Activated CD4-positive, CD25-positive, alpha-beta regulatory T cell treated with anti-CD3 and anti-CD28 coated beads, Interleukin-2, amount 50 U/mL, for 24 hours (primary cell): ENCODE measurements around the gene MBD5.

Experiments used
- ATAC-seq, 2 donors: fragments of 150-1000 bp; cut with Tn5 transposase; one replicate each; pipeline ENCODE4 v1.10.0; 2021; ENCODE audit warnings: mild to moderate bottlenecking in 1 of 2, moderate library complexity in 1 of 2

MBD5 gene

GRCh38 chr2:148306027-148306426, 285.1 kb downstream of the MBD5 start:
- no peak for ATAC-seq

GRCh38 chr2:148317598-148317997, 296.7 kb downstream of the MBD5 start:
- ATAC-seq = no peak

DNA sequence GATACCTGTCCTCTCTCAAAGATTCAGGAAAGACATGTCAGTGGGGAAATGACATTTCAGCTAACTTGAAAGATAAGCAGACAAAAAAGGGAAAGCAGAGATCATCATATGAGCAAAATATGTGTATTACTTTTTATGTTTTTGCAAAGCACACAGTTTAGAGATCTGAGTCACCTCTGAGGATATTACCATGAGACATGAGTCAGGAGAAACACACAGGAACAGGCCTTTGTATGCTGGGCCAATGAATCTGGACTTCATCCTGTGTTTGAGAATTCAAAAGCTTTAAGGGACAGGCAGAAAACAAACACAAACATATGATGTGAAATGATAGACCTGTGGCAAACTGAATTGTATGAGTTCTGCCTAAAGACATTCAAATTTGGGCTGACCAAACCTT, 317.6 kb downstream of the MBD5 start:
- no peak for ATAC-seq

GRCh38 chr2:148342086-148342485, 321.2 kb downstream of the MBD5 start:
- no peak for ATAC-seq

GRCh38 chr2:148350199-148350598, 329.3 kb downstream of the MBD5 start:
- ATAC-seq = no peak

GRCh38 chr2:148351437-148352143, 330.7 kb downstream of the MBD5 start:
- no peak for ATAC-seq

DNA sequence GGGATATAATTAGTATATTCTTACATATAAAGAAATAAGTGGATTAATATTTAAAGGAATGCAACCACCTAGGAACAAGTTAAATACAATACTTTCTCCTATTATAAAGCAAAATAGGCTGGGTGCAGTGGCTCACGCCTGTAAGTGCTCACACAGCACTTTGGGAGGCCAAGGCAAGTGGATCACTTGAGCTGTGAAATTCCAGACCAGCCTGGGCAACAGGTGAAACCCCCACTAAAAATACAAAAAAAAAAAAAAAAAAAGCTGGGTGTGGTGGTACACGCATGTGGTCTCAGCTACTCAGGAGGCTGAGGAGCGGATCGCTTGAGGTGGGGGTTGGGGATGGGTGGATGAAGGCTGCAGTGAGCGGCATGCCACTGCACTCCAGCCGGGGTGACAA, 337.5 kb downstream of the MBD5 start:
- ATAC-seq = no peak

DNA sequence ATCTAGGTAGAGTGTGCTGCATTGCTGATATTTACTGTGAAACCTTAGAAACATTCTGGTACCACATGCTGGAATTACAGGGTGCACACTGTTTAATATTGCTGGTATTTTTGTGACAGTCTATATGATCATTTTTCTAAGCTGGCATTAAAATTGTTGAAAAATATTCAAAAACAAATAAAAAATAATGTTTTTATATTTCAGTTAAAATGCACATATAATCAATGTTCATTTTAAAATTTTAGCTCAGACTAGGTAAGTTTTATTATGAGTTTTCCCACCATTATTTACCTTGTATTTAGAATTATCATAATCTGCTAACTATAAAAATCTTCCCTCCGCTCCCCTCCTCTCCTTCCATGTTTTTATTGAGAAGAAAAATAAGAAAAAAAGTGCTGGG, 339.8 kb downstream of the MBD5 start:
- ATAC-seq = no peak

- no peak for ATAC-seq
Measured at GRCh38 chr2:148362144-148362796, 341.4 kb downstream of the MBD5 start.

DNA sequence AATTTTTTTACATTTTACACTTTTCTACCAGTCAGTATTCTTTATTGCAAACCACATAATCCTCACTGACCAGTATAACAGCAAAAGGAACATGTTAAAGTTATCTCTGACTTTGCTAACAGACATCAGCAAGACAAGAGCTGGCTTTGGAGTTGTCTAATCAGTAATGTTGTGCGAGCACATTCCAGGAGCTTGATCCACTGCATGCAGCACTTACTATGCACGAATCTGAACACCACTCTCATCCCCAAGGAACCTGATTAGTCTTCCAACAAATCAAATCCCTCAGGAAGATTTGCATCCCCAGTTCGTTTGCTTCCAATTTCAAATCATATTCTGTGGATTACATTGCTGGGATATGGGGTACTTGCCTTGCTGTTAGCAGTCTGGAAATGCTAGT, 354.3 kb downstream of the MBD5 start:
- no peak for ATAC-seq

GRCh38 chr2:148391324-148391723, 370.4 kb downstream of the MBD5 start:
- ATAC-seq = no peak

DNA sequence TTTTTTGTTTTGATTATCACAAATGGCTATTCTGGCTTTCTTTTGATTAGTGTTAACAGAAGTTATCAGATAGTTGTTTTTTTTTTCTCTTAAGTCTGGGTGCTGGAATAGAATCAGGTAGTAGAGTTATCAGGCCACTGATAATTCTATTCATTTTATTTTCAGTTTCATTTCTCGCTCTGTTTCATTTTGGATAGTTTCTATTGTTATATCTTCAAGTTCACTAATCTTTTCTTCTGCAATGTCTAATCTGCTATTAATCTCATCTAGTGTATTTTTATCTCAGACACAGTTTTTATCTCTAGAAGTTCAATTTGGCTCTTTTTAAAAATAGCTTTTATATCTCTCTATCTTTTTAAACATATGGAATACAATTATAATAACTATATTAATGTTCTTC, 381.9 kb downstream of the MBD5 start:
- no peak for ATAC-seq

DNA sequence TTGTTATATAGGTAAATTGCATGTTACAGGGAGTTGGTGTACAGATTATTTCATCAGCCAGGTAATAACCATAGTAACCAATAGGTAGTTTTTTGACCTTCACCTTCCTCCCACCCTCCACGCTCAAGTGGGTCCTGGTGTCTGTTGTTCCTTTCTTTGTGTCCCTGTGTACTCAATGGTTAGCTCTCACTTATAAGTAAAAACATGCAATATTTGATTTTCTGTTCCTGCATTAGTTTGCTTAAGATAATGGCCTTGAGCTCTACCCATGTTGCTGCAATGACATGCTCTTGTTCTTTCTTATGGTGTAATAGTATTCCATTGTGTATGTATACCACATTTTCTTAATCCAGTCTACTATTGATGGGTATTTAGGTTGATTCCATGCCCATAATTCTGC, 390.0 kb downstream of the MBD5 start:
- ATAC-seq = no peak

DNA sequence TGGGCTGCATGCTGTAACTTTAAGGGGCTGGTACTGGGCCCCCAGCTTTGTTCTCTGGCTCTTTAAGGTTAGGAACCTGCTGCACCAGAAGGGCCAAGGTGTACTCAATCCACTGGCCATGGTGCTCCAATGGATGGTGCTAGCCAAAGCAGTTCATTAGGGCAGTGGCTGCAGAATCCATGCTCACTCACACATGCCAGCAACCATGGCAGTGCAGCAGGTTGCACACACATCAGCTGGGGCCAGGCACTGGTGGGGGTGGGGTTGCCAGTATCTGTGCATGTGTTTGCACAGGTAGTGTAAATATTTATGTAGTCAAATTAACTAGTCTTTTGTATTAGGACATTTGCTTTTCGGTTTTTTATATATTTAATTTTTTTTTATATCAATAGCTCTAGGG, 395.4 kb downstream of the MBD5 start:
- ATAC-seq = no peak

DNA sequence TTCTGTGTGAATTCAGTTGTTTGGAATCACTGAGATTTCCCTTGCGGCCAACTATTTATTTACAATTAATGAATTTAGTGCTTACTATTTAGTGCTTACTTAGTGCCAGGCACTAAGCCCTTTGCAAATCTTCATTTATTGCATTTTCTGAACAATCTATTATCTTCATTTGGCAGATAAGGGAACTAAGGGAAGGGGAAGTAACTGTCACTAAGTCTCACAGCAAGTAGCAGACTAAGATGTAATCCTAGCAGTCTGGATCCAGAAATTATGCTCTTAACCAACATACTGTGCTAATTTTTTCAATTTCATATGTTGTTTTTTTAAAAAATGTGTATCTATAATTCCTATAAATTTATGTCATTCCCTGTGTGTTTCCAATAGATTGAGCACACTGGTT, 409.2 kb downstream of the MBD5 start:
- no peak for ATAC-seq

DNA sequence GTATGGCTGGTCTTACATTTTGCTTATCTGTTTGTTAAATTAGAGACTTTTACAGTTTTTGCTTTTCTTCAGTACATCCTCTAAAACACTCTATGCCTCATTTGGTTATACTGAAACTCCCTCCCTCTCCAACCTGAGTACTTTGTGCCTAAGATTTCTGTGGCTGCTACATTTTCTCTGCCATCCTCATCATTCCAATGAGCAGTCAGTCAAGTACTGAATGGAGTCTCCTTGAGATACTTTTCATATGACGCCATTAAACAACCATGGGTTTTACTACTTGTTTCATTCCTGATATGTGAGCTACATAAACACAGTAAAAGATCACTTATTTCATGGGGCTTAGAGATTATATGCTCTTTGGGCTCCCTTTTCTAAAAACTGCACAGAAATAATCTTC, 427.0 kb downstream of the MBD5 start:
- no peak for ATAC-seq

GRCh38 chr2:148450531-148450930, 429.6 kb downstream of the MBD5 start:
- ATAC-seq = no peak

DNA sequence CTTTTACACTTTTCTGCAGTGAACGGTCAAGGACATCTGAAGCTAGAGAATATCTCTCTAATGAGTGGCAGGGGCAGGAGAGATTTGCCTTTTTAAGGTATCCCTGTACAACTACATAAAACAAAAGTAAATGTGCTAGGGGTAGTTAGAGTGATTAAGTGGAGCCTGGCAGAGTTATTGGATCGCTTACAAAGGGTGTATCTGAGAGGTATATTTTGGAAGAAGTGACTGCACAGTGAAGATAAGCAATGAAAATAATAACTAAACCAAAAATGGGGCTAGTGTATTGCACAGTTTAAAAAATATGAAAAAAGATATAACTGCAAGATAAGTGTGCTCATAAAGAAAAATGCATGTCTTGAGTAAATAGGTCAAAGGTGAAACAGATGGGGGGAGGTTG, 430.2 kb downstream of the MBD5 start:
- ATAC-seq = no peak

- no peak for ATAC-seq
Measured at GRCh38 chr2:148455791-148456190, 434.9 kb downstream of the MBD5 start.

DNA sequence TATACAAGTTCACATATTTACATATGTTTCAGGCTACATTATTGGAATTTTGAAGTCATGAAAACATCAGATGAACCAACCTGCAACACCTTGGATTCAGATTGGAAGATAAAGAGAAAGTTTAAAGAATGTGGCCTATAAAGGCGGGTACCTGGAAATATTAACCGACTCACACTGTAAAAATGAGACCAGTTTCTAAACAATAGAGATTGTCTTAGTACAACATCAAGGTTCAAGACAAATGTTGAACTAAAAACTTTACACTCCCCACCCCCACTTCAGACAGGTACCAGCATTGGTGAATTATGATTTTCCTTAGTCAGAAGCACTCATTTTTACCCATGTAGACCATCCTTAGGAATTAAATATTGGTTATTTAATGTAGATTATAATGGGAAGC, 437.3 kb downstream of the MBD5 start:
- no peak for ATAC-seq

- no peak for ATAC-seq
Measured at GRCh38 chr2:148459377-148459778, 438.5 kb downstream of the MBD5 start.

- ATAC-seq = no peak
Measured at GRCh38 chr2:148461876-148462275, 441.0 kb downstream of the MBD5 start.

- no peak for ATAC-seq
Measured at GRCh38 chr2:148475626-148476025, 454.7 kb downstream of the MBD5 start.

DNA sequence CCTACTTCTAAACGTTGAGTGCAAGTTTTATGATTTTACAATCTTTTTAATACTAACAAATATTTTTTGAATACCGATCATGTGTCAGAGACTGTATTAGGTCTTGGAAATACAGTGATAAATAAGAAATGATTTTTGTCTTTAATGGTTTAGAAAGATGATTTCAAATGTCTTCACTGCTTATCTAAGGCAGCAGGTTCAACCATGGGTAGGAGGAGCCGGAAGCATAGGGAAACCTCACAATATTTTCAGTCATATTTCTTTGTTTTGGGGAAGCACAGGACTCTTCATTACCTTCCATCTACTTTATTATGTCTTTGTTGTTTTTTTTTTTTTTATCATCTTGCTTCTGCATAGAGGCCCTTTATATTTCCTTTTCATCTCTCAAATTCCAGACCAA, 458.5 kb downstream of the MBD5 start:
- ATAC-seq = no peak

- no peak for ATAC-seq
Measured at GRCh38 chr2:148483665-148484064, 462.8 kb downstream of the MBD5 start.
